HG03097 (cell line): Measurements from ENCODE around the gene OR4E2.
"Not testable (repeated sequence)": the region's sequence is repeated elsewhere in the genome, so short reads cannot be mapped to it uniquely, and the experiment has no call there.

Source experiments
- ATAC-seq: cut with Tn5 transposase; IDR thresholded peaks from one replicate; pipeline ENCODE4 v1.9.1; 2021; ENCODE audit not compliant: unreplicated experiment, low FRiP score

Gene OR4E2

DNA sequence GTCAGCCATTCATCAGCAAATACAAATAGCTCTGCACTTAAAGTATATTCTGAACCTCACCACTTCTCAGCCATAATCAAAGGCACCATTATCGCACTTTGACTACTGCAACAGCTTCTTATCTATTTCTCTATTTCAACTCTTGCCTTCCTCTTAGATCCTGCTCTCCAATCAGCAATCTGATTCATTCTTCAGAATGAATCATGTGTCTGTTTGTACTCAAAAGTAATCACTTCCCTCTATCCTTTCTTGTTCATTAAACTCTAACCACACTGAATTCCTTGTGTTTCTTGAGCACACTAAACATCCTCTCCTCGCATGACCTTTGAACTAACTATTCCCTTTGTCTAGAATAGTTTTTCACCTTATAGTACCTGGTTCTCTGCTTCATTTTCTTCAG, 32.8 kb downstream of the OR4E2 start:
- no peak for ATAC-seq

DNA sequence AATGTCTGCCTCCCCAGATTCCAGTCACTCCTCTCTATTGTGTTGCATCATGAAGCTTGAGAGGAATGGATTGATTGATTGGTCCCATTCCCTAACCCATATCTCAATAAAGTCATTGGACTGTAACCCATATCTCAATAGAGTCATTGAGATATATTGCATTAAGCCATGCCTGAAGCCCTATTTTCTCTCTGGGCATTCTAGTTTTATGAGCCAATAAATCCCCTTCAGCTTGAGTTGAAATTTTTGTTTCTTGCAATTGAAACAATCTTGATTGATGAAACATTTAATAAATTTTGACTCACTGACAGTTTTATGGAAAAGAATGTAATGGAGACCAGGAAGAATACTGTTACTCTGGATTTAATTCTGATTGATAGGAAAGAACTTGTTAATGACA, 40.8 kb downstream of the OR4E2 start:
- no peak for ATAC-seq

DNA sequence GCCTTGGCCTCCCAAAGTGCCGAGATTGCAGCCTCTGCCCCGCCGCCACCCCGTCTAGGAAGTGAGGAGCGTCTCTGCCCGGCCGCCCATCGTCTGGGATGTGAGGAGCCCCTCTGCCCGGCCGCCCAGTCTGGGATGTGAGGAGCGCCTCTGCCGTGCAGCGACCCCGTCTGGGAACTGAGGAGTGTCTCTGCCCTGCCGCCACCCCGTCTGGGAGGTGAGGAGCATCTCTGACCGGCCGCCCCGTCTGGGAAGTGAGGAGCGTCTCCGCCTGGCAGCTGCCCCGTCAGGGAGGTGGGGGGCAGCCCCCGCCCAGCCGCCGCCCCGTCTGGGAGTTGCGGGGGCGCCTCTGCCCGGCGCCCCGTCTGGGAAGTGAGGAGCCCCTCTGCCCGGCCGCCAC, 44.0 kb downstream of the OR4E2 start:
- not testable (repeated sequence) for ATAC-seq

DNA sequence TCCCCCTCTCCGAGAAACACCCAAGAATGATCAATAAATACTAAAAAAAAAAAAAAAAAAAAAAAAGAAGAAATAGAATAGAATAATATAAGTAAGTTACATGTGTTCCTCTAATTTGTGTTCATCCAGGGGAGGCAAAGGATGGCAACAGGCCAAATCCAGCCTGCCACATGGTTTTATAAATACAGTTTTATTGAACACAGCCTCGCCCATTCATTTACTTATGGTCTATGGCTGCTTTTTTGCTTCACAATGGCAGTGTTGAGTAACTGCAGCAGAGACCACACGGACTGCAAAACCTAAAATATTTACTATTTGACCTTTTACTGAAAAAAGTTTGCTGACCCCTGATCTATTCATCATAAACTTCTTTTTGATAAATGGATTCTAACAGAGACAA, 44.9 kb downstream of the OR4E2 start:
- not testable (repeated sequence) for ATAC-seq

DNA sequence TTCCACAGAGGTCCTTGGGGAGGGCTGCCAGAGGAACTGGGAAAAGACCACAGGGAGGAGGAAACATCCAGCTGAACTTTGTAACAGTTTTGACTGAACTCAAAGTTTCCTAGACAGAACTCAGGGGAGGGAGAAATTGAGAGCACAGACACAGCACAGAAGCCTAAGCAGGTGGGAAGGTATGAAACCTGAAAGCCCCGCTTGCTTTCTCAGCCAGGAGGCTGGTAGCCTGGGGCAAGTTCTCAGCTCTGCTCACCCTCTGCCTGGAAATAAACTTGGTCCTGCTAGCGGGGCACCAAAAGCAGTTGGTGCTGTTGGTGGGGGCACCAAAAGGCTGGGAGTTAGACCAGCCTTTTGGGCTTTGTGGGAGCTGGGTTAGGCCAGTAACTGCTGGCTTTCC, 45.9 kb downstream of the OR4E2 start:
- ATAC-seq, result no peak

DNA sequence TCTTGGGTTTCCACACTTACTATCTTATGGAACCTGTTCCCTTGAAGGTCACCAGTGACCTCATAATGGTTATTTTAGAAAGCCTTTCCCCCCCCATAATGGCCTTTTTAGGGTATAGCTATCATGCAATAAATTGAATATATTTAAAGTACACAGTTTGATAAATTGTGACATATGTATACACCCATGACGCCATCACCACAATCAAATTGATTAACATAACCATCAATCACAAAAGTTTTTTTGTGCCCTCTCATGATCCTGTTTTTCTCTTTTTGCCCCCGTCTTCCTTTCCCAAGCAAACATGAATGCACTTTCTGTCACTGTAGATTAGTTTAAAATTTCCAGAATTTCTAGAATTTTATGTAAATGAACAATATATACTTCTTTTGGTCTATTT, 48.7 kb downstream of the OR4E2 start:
- ATAC-seq, result no peak

DNA sequence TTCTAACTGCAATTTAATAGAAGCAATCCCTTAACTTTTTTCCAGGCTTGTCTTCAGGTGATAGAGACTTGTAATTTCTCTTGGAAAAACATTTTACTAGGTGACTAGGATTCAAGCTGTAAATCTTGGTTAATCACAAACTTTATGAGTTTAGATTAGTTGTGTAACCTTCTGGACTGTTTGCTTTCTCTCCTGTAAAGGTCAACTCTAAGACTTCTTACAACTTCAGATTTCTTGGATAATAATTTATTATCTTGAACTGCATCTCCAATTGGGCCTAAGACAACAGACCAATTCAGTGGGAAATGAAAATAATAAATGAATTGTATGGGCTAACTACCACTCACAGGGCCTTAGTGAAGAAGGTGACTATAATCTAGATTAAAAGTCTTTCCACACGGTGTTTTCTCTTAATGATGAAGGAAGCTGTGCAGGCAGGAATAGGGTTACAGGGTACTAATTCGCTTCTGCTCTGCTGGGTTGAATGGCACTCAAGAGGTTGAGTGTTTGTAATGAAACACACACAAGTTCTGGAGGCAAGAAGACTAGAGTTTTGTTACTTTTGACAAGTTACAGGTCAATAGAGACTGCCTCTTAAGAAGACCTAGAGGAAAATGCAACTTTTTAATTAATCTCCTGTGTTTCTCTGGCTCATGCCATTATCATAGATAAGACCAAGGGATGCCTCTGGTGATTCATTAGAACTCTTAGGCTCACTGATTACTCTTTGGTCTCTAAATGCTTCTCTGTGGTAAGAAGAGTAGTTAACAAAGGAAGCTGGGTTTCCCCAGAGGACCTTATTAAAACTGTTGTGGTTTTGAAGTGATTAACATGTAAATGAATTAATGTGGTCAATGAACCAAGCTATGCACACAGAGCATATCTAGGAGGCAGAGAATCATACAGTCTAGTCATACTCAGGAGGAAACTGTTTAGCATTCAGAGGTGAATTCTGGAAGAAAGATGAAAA, 50.0 kb downstream of the OR4E2 start:
- no peak for ATAC-seq

DNA sequence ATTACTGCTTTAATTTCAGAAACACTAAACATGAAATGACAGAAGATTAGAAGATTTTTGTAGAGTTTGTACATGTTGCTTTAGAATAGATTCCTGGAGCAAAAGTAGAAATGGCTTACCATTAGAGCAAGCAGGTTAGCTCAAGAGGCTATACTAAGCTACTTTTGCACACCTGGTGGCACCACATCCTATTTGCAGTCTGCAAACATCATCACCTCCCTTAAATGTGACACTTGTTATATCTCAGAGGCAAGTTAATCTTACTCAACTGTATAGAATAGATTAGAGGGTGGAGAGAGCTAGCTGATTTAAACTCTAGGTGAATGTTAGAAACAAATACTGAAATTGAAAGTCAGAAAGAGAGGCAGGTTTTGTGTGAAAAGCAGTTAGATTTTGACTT, 50.7 kb downstream of the OR4E2 start:
- ATAC-seq, result no peak

DNA sequence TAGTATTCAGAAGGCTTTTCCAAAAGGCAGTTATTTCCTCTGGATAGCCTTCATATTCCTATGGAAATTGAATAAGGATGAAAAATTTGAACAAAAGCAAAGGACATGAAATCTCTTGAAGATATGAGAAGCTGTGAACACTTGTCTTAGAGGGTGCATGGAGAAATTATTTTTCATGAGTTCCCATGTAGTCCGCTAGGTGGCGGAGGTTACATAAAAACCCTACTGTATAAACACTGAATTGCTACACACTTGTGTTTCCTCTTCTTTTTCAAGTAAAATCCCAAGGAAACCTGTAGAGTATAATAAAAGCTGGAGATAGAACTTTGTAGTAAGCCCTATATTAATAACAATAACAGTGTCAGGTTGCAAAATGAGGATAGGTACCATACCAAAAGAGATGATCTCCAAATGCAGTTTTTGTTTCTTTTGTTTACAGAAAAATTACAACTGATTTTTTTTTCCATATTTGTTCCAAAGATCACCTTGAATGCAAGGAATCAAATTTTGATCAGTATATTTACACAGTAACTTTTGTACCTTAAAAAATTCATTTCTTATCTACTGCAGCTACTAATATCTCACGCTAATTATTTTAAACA, 57.8 kb downstream of the OR4E2 start:
- ATAC-seq, result no peak

DNA sequence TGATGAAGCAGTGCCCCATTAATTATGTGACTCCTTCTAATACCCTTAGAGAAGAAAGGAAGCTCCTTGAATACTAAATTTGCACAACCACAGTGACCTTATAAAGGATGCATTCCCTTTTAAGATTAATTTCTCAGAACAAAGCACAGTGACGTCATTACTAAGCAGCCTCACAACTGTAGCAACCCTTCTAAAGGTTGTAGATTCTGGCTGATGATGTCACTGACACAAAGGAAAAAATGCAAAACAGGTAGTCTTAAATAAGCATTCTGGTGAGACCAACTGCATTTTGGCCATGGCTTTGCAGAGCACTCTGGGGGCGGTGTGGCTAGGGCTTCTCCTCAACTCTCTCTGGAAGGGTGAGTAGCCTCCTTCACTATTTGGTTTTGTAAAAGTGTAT, 58.4 kb downstream of the OR4E2 start:
- no peak for ATAC-seq

DNA sequence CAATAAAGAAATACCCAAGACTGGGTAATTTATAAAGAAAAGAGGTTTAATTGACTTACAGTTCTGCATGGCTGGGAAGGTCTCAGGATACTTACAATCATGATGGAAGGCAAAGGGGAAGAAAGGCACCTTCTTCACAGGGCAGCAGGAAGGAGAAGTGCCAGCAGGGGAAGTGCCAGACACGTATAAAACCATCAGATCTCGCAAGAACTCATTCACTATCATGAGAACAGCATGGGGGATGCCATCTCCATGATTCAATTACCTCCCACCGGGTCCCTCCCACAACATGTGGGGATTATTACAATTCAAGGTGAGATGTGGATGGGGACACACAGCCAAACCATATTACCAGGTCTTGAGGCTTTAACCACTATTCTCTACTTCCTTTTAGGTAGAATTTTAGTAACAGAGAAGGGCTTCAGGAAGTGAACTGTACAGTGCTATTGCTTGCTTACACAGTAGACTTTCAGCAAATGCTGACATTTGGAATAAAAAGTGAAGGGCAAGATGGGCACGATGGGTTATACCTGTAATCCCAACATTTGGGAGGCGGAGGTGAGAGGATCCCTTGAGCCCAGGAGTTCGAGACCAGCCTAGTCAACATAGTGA, 60.8 kb downstream of the OR4E2 start:
- ATAC-seq, result no peak
